ENCODE results near the gene ASIC4. TPM values are rescaled to one million over a fixed set of nuclear protein-coding genes. Genes with fewer than 3 reads are reported as not detected.

ASIC4 gene
- total and polyA plus RNA-seq, 9 of the 15 experiments (the other 6 are each of a cell fraction or from before 2014, with no cell fraction given): 0.07 to 19.2 (median 4.8) TPM

- TF ChIP-seq, protein P1, sequence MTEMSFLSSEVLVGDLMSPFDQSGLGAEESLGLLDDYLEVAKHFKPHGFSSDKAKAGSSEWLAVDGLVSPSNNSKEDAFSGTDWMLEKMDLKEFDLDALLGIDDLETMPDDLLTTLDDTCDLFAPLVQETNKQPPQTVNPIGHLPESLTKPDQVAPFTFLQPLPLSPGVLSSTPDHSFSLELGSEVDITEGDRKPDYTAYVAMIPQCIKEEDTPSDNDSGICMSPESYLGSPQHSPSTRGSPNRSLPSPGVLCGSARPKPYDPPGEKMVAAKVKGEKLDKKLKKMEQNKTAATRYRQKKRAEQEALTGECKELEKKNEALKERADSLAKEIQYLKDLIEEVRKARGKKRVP (CRISPR knock-in tag; IDR thresholded peaks at IDR 0.05): no peak
- TF ChIP-seq HNRNPK (IDR thresholded peaks at IDR 0.05; ENCODE audit: low read depth, low read length, poor library complexity, severe bottlenecking) (no peak), MYC (IDR thresholded peaks at IDR 0.05; ENCODE audit: low read depth, low read length) (0 out of 2 replicates have a peak, but pooled peaks have one; percentile 15), MYC (CRISPR knock-in tag; IDR thresholded peaks at IDR 0.05; ENCODE audit: borderline replicate concordance, low read depth) (peak; percentile 76; the same call in 1 of the 2 replicates), SP2 (IDR thresholded peaks at IDR 0.05; ENCODE audit: extremely low read depth, low read depth, low read length, poor library complexity, severe bottlenecking) (no peak), HNRNPLL (IDR thresholded peaks at IDR 0.05; ENCODE audit: low read depth, low read length, poor library complexity, severe bottlenecking) (peak; percentile 93), SRSF1 (IDR thresholded peaks at IDR 0.05; ENCODE audit: low read depth, low read length) (no peak), AFF4 (CRISPR knock-in tag; IDR thresholded peaks at IDR 0.05) (0 out of 2 replicates have a peak, but pooled peaks have one; percentile 60), PHF21A (IDR thresholded peaks at IDR 0.05; ENCODE audit: borderline replicate concordance, low read depth) (peak; percentile 62; the same call in 1 of the 2 replicates), ID3 (CRISPR knock-in tag; IDR thresholded peaks at IDR 0.05) (no peak), ID3 (tag; IDR thresholded peaks at IDR 0.05) (peak; percentile 82), FOXM1 (IDR thresholded peaks at IDR 0.05; ENCODE audit: low read depth) (no peak), FOXM1 (CRISPR knock-in tag; IDR thresholded peaks at IDR 0.05; ENCODE audit: low read depth) (0 out of 2 replicates have a peak, but pooled peaks have one; percentile 33), LARP7 (IDR thresholded peaks at IDR 0.05) (peak; percentile 77; the same call in 1 of the 2 replicates)
- TF ChIP-seq, protein P2, sequence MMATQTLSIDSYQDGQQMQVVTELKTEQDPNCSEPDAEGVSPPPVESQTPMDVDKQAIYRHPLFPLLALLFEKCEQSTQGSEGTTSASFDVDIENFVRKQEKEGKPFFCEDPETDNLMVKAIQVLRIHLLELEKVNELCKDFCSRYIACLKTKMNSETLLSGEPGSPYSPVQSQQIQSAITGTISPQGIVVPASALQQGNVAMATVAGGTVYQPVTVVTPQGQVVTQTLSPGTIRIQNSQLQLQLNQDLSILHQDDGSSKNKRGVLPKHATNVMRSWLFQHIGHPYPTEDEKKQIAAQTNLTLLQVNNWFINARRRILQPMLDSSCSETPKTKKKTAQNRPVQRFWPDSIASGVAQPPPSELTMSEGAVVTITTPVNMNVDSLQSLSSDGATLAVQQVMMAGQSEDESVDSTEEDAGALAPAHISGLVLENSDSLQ (IDR thresholded peaks at IDR 0.05): peak; percentile 64; the same call in 1 of the 2 replicates
- TF ChIP-seq, protein P3, sequence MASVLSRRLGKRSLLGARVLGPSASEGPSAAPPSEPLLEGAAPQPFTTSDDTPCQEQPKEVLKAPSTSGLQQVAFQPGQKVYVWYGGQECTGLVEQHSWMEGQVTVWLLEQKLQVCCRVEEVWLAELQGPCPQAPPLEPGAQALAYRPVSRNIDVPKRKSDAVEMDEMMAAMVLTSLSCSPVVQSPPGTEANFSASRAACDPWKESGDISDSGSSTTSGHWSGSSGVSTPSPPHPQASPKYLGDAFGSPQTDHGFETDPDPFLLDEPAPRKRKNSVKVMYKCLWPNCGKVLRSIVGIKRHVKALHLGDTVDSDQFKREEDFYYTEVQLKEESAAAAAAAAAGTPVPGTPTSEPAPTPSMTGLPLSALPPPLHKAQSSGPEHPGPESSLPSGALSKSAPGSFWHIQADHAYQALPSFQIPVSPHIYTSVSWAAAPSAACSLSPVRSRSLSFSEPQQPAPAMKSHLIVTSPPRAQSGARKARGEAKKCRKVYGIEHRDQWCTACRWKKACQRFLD (CRISPR knock-in tag; IDR thresholded peaks at IDR 0.05): 0 out of 2 replicates have a peak, but pooled peaks have one; percentile 53
- TF ChIP-seq, protein P4, sequence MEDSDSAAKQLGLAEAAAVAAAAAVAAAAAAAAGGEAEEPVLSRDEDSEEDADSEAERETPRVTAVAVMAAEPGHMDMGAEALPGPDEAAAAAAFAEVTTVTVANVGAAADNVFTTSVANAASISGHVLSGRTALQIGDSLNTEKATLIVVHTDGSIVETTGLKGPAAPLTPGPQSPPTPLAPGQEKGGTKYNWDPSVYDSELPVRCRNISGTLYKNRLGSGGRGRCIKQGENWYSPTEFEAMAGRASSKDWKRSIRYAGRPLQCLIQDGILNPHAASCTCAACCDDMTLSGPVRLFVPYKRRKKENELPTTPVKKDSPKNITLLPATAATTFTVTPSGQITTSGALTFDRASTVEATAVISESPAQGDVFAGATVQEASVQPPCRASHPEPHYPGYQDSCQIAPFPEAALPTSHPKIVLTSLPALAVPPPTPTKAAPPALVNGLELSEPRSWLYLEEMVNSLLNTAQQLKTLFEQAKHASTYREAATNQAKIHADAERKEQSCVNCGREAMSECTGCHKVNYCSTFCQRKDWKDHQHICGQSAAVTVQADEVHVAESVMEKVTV (CRISPR knock-in tag; IDR thresholded peaks at IDR 0.05): no peak
Measured at GRCh38 chr2:219497495-219498279, 16.6 kb upstream of the ASIC4 start (continued).

All from K562 (cell line).